Astrocyte (in vitro differentiated cells and primary cell): ENCODE measurements around the gene PKNOX2. TPM values are rescaled to one million over a fixed set of nuclear protein-coding genes. Genes with fewer than 3 reads are reported as not detected.

Source experiments
- DNase-seq: peaks from one replicate; pipeline ENCODE4 v3.0.0-alpha.2; 2010; ENCODE audit warnings: low read depth
- FAIRE-seq: peaks from 2 replicates; lab custom pipeline; 2011; peaks lifted over from hg19 to GRCh38; lab: Jason Lieb, UNC
- H2AFZ ChIP-seq: 2 replicates; pipeline ENCODE4 v1.6.0; 2012; ENCODE audit warnings: low read depth, low read length, inconsistent platforms
- H3K27ac ChIP-seq: 2 replicates; pipeline ENCODE4 v1.5.1; 2011; ENCODE audit warnings: low read depth, low read length, inconsistent platforms
- H3K27me3 ChIP-seq: 2 replicates; pipeline ENCODE4 v1.6.0; 2011; ENCODE audit warnings: low read length, inconsistent platforms; ENCODE audit not compliant: insufficient read depth
- H3K36me3 ChIP-seq: 2 replicates; pipeline ENCODE4 v1.5.1; 2011; ENCODE audit warnings: low read length, inconsistent platforms; ENCODE audit not compliant: insufficient read depth
- H3K4me1 ChIP-seq: 2 replicates; pipeline ENCODE4 v1.5.1; 2011; ENCODE audit warnings: low read length, inconsistent platforms; ENCODE audit not compliant: insufficient read depth
- H3K4me2 ChIP-seq: 2 replicates; pipeline ENCODE4 v1.6.0; 2012; ENCODE audit warnings: low read length, inconsistent platforms
- H3K4me3 ChIP-seq: 2 replicates; pipeline ENCODE4 v1.5.1; 2011; ENCODE audit warnings: low read depth, mild to moderate bottlenecking, low read length, inconsistent platforms; ENCODE audit not compliant: insufficient read depth
- H3K79me2 ChIP-seq: 2 replicates; pipeline ENCODE4 v1.6.0; 2012; ENCODE audit warnings: mild to moderate bottlenecking, low read length, inconsistent platforms; ENCODE audit not compliant: insufficient read depth
- H3K9ac ChIP-seq: 2 replicates; pipeline ENCODE4 v1.6.0; 2012; ENCODE audit warnings: mild to moderate bottlenecking, low read length, inconsistent platforms
- H3K9me3 ChIP-seq: 2 replicates; pipeline ENCODE4 v1.5.1; 2012; ENCODE audit warnings: low read depth, mild to moderate bottlenecking, low read length, inconsistent platforms; ENCODE audit not compliant: insufficient read depth
- H4K20me1 ChIP-seq: 2 replicates; pipeline ENCODE4 v1.6.0; 2012; ENCODE audit warnings: low read length, inconsistent platforms; ENCODE audit not compliant: insufficient read depth
- H3K27ac Mint-ChIP-seq: one replicate; pipeline ENCODE4 v1.8.0; 2021; ENCODE audit warnings: mild to moderate bottlenecking, mixed read lengths; ENCODE audit not compliant: unreplicated experiment
- H3K27me3 Mint-ChIP-seq: one replicate; pipeline ENCODE4 v1.8.0; 2021; ENCODE audit warnings: low read depth, mixed read lengths; ENCODE audit not compliant: unreplicated experiment
- H3K36me3 Mint-ChIP-seq: one replicate; pipeline ENCODE4 v1.8.0; 2021; ENCODE audit warnings: low read depth, mixed read lengths; ENCODE audit not compliant: unreplicated experiment
- H3K4me1 Mint-ChIP-seq: one replicate; pipeline ENCODE4 v1.8.0; 2021; ENCODE audit warnings: low read depth, mixed read lengths; ENCODE audit not compliant: unreplicated experiment
- H3K4me3 Mint-ChIP-seq: one replicate; pipeline ENCODE4 v1.8.0; 2021; ENCODE audit warnings: mild to moderate bottlenecking, moderate library complexity, mixed read lengths; ENCODE audit not compliant: unreplicated experiment
- H3K9me3 Mint-ChIP-seq: one replicate; pipeline ENCODE4 v1.8.0; 2021; ENCODE audit warnings: mild to moderate bottlenecking, mixed read lengths; ENCODE audit not compliant: unreplicated experiment
- CTCF ChIP-seq: IDR thresholded peaks from 2 replicates; pipeline ENCODE4 v1.5.1; 2011; ENCODE audit warnings: low read depth, mild to moderate bottlenecking, inconsistent platforms, low read length, moderate library complexity; ENCODE audit not compliant: insufficient read depth
- EZH2 ChIP-seq: IDR thresholded peaks from 2 replicates; pipeline ENCODE4 v1.6.1; 2012; ENCODE audit warnings: mild to moderate bottlenecking, low read length, inconsistent platforms; ENCODE audit not compliant: insufficient read depth
- total RNA-seq: library from RNA; stranded (reverse); gene quantifications from 2 replicates; pipeline ENCODE4 v1.2.1, GENCODE V29; 2021

Gene PKNOX2
- total RNA-seq, 1 donor from 2014 or later = 53.4 TPM

GRCh38 chr11:125348141-125348651 lies 183.6 kb downstream of the PKNOX2 start:
- peak overlapping the region; percentile 93 for H3K27ac Mint-ChIP-seq
- H2AFZ ChIP-seq = no peak overlapping the region
- H3K4me1 Mint-ChIP-seq = peaks cover 74% of the 10 kb centered on the region

DNA sequence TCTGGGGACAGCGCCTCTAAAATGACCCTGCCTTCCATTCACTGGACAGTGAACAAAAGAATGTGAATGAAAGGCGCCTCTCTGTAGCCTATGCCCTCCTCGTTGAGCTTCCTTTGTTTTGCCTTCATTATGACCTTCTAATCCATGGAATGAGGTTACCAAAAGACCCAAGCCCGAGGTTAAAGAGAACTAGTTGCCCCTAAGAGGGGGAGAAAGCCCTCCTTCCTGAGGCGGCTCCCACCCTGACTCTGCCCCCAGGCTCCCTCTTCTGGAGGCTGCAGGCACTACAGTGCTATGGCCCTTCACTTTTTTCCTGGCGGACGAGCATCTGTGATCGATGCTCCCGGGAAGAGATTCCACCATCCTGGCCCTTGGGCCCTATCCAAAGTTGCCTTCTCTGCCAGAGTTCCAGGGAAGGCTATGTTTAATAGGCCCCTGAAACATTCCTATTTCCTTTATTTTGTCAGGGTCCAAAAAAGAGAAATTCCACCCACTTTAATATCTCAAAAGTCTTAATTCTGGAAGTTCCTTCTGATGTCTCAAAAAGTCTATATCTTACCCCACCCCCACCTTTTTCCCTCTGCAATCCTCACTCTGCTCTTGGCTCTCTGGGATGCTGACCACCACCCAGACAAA lies 184.2 kb downstream of the PKNOX2 start:
- TF ChIP-seq EZH2 = no peak
- peak; percentile 83 for TF ChIP-seq CTCF
- no peaks in the 10 kb centered on the region for H4K20me1 ChIP-seq
- no peak overlapping the region for H2AFZ ChIP-seq
- H3K4me3 Mint-ChIP-seq = no peak overlapping the region
- H3K36me3 ChIP-seq = no peaks in the 10 kb centered on the region
- DNase-seq (peak; percentile 9), FAIRE-seq (no peak)
- no peaks in the 10 kb centered on the region for H3K79me2 ChIP-seq
- H3K27me3 Mint-ChIP-seq = no peaks in the 10 kb centered on the region
- no peak overlapping the region for H3K27ac ChIP-seq
- no peaks in the 10 kb centered on the region for H3K9me3 ChIP-seq
- peaks cover 7% of the 10 kb centered on the region for H3K36me3 Mint-ChIP-seq
- no peaks in the 10 kb centered on the region for H3K9me3 Mint-ChIP-seq
- H3K4me2 ChIP-seq = no peak overlapping the region
- peaks cover 68% of the 10 kb centered on the region for H3K4me1 Mint-ChIP-seq
- H3K27me3 ChIP-seq = no peaks in the 10 kb centered on the region
- no peak overlapping the region for H3K9ac ChIP-seq
- peak overlapping the region; percentile 93 for H3K27ac Mint-ChIP-seq
- H3K4me1 ChIP-seq = peaks cover 28% of the 10 kb centered on the region
- H3K4me3 ChIP-seq = no peak overlapping the region

More at GRCh38 chr11:125348141-125348651, 183.6 kb downstream of the PKNOX2 start:
- TF ChIP-seq CTCF (no peak), EZH2 (no peak)
- no peak for DNase-seq
- H3K4me1 ChIP-seq = peaks cover 34% of the 10 kb centered on the region
- H3K9me3 ChIP-seq = no peaks in the 10 kb centered on the region
- H4K20me1 ChIP-seq = no peaks in the 10 kb centered on the region
- Mint-ChIP-seq H3K27me3 (no peaks in the 10 kb centered on the region), H3K36me3 (peaks cover 8% of the 10 kb centered on the region), H3K4me3 (no peak overlapping the region), H3K9me3 (no peaks in the 10 kb centered on the region)
- H3K36me3 ChIP-seq = no peaks in the 10 kb centered on the region
- no peak overlapping the region for H3K9ac ChIP-seq
- no peak overlapping the region for H3K4me2 ChIP-seq
- FAIRE-seq = no peak
- H3K79me2 ChIP-seq = no peaks in the 10 kb centered on the region
- H3K27me3 ChIP-seq = no peaks in the 10 kb centered on the region
- no peak overlapping the region for H3K27ac ChIP-seq
- no peak overlapping the region for H3K4me3 ChIP-seq
